NCI-H2227 (cell line): ENCODE measurements around the gene FANCF.
A peak's percentile ranks its signal among the peaks of the same experiment; 100 is the strongest.
"Not testable (repeated sequence)": the region's sequence is repeated elsewhere in the genome, so short reads cannot be mapped to it uniquely, and the experiment has no call there.

Source experiments
- DNase-seq: peaks from one replicate; lab custom pipeline; 2025; ENCODE audit not compliant: unreplicated experiment; lab: John Stamatoyannopoulos, UW

The FANCF gene

GRCh38 chr11:22625448-22626287 is at the start of gene FANCF:
FANCF (minus strand) TSS chr11:22625823; CDS start chr11:22625810, 13 bp downstream.
- peak; percentile 99 for DNase-seq

GRCh38 chr11:22674470-22675439 is 49.1 kb upstream of the FANCF start:
- DNase-seq = no peak

- no peak for DNase-seq
Measured at GRCh38 chr11:22671751-22672150, 46.1 kb upstream of the FANCF start.

- peak; percentile 60 for DNase-seq
Measured at GRCh38 chr11:22670830-22671229, 45.2 kb upstream of the FANCF start.

GRCh38 chr11:22669368-22669767 is 43.7 kb upstream of the FANCF start:
- no peak for DNase-seq

GRCh38 chr11:22668005-22668796 is 42.6 kb upstream of the FANCF start:
- no peak for DNase-seq

GRCh38 chr11:22666688-22667439 is 41.2 kb upstream of the FANCF start:
- peak; percentile 63 for DNase-seq

- DNase-seq = no peak
Measured at GRCh38 chr11:22666325-22666687, 40.7 kb upstream of the FANCF start, which contains the start of gene GAS2. GAS2 (plus strand) TSS chr11:22666611; CDS start chr11:22674870, 8,259 bp downstream.

- no peak for DNase-seq
Measured at GRCh38 chr11:22659783-22660182, 34.2 kb upstream of the FANCF start.

- DNase-seq = no peak
Measured at GRCh38 chr11:22657101-22657694, 31.6 kb upstream of the FANCF start.

- no peak for DNase-seq
Measured at GRCh38 chr11:22656130-22656529, 30.5 kb upstream of the FANCF start.

GRCh38 chr11:22652346-22652745 is 26.7 kb upstream of the FANCF start:
- DNase-seq = not testable (repeated sequence)

GRCh38 chr11:22641559-22641958 is 15.9 kb upstream of the FANCF start:
- no peak for DNase-seq

GRCh38 chr11:22640862-22641261 is 15.2 kb upstream of the FANCF start:
- no peak for DNase-seq

GRCh38 chr11:22635689-22636088 is 10.1 kb upstream of the FANCF start:
- no peak for DNase-seq

- DNase-seq = peak; percentile 15
Measured at GRCh38 chr11:22634897-22635629, 9.4 kb upstream of the FANCF start.

- DNase-seq = no peak
Measured at GRCh38 chr11:22633354-22633902, 7.8 kb upstream of the FANCF start.

GRCh38 chr11:22627421-22627820 is 1.8 kb upstream of the FANCF start:
- no peak for DNase-seq
